Stimulated activated CD4-positive, alpha-beta T cell treated with anti-CD3 and anti-CD28 coated beads, Interleukin-4, amount 100 ng/mL, for 48 hours (primary cell): ENCODE data around the gene KHSRP.
A peak's percentile ranks its signal among the peaks of the same experiment; 100 is the strongest.

Source experiments
- DNase-seq, 2 donors: peaks; one replicate each; pipeline ENCODE4 v3.0.0-alpha.2; 2020; ENCODE audit warnings: low read depth in 2 of 2

The KHSRP gene

DNA sequence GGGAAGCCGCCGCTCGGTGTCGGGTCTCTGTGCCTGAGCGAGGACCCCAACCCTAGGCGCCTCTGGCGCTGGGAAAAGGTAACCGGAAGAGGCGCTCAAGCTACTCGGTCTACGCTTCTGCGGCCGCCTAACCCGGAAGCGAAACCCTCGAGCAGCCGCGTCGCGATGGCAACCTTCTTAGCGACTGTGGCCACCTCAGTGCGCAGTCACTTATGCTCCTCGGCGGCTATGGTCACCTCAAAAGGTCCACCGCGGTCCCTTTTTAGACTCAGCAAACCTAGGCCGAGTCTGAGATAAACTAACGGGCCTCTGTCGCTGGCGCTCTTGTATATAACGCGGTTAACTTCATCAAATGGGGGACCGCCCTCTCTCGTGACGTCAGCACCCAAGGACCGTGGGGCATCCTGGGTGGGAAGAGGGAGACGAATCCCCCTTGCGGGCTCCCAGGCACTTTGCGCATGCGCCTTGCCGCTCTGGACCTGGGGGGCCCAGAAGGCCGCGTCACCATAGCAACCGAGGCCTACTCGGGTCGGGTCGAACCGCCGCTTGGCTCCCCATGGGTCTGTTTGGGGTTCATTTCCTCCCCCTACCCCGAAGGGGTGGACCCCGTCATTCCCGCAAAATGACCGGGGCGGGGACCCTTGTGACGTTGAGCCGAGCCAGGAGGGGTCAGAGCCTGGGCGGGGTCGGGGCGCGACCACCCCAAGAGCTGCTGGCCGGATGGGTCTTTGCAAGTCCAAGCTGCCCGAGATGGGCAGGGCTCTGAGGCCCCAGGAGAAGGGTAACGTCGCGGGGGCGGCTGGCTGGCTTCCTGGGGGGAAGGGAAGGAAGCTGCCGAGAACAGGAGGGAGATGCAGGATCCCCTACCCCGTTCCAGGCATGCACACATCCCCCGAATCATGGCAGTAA is 31.3 kb downstream of the KHSRP start, which contains the start of gene GTF2F1:
GTF2F1 (minus strand) TSS at position 91 of the 909 bp plus-strand sequence. CDS start 169 bp downstream, outside the sequence.
- peak; percentile 91 to 92 for DNase-seq

DNA sequence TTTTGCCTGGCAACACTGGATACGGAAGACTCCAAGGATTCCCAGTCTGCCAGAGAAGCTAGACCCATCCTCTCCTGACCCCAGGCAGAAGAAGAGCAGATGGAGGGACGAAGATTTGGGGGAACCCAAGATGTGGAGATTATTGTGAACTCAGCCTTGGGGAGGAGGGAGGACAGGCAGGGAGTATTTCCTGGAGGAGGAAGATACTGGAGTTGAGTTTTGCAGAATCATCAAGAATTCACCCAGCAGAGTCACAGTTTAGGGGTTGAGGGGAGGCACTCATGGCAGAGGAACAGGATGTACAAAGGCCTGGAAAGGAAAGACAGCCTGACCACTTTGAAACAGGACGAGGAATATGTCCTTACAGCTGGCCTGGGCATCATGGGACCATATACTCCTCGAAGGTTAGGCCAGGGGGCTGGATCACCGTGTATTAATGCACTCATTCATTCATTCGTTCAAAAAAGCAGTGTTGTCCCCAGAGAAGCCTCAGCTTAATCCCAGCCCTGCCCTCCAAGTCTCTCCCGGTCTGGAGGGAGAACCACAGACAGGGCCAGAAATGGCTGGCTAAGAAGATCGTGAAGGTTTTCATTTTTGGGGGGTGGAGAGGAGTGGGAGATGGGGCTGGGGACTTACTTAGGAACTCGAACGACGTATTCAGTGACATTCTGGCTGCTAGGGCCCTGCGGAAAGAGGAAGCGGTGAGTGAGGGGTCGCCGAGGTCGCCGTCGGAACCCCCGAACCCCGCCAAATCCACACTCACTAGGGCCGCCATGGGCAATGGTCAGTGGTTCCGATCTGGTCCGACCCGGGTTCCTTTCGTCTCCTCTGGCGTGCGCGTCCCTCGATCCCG is 32.2 kb downstream of the KHSRP start:
- DNase-seq: no peak

DNA sequence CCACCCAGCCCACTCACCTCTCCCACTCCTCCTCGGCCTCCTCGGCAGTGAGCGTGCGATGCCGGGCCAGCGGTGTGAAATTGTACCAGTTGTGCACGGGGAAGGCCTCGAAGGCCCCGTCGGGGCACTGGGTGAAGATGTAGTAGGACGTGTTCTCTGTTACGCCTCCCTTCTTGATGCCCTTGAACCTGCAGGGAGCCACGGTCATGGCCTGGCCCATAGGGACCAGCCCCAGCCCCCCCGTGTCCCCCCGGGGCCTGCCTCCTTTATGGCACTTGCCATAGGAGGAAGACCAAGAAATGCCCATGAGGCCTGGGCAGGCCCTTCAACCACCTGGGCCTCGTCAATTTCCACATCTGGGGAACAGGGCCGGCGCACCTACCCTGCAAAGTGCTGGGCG is 37.2 kb downstream of the KHSRP start:
- DNase-seq: no peak

DNA sequence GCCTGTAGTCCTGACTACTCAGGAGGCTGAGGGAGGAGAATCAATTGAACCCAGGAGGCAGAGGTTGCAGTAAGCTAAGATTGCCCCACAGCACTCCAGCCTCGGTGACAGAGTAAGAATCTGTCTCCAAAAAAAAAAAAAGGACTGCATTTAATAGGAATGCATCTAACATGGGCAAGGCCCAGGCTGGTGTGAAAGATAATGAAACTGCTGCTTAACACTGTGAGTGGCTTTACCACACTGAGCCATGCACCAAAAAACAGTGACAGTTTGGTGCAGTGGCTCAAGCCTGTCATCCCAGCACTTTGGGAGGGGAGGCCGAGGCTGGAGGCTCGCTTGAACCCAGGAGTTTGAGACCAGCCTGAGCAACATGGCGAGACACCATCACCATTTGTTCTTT is 40.2 kb downstream of the KHSRP start:
- DNase-seq: no peak

DNA sequence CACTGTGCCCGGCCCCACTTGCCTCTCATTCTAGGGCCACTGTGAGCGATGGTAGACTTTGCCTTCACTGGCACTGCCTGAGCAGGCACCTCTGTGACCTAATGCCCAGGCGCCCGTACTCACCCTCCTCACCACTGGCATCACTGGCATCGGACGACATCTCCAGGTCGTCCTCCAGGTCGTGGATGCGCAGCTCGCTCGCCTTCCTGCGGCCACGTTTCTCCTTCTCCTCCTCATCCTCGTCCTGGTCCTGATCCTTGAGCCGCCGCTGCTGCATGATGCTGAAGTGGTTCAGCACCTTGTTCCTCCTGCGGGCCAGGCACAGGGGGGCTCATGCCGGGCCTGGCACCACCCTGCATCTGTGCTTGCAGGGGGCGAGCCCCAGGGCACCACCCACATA is 41.4 kb downstream of the KHSRP start:
- no peak for DNase-seq

DNA sequence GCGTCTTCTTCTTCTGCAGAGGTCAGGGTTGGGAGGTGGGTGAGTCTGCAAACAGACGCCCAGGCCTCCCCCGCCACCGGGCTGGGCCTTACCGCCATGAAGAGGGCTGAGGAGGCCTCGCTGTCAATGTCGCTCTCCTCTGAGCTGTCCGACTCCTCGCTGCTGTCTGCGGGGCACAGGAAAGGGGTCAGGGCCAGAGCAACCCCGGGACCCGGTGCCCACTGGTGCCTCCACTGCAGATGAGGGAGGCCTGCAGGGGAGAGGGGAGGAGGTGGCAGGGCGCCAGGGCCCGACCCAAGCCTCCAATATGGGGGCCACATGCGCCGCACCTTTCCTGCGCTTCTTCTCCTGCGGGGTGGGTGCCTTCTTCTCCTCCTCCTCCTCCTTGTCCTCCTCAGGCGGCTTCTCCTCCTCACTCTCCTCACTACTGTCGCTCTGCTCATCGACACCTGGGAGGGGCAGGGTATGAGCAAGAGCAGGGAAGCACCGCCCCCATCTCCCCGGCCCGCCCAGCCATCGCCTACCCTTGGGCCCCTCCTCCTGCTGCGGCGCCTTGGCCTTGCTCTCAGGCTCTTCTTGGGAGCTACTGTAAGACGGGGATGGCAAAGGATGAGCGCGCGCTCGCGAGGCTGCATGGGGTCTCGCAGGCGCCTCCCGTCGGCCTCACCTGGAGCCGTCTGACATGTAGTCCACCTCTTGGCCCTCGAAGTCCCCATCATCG is 43.4 kb downstream of the KHSRP start:
- no peak for DNase-seq

DNA sequence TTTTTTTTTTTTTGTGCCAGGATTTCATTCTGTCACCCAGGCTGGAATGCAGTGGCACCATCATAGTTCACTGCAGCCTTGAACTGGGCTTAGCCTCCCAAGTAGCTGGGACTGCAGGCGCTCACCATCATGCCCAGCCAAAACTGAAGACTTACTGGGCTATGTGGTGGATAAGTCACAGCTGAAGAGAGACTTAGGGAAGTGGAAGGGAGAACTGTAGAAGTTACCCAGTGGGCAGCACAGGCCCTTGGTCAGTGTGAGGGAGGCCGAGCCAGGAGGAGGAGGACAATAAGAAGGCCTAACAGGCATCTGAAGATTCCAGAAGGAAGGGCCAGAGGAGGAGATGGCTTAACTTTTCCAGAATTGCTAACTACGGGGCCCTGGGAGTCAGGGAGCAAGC is 44.9 kb downstream of the KHSRP start:
- no peak for DNase-seq

DNA sequence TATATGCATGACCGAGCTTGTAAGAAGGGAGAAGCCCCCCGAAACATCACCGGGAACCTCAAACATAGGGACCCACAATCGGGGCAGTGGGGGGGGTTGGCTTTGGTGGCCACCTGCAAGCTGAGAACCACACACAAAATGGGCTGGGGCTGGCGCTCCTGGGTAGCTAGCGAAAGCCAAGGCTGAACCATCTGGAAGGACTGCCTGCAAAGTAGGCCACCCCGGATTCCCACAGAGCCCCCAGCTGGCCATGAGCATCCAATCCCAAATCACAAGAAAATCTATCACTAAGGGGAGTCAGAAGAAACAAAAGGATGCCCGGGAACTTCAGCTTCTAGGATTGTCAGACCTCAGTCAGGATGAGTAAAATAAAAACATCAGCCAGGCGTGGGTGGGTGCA is 46.1 kb downstream of the KHSRP start:
- DNase-seq: no peak

DNA sequence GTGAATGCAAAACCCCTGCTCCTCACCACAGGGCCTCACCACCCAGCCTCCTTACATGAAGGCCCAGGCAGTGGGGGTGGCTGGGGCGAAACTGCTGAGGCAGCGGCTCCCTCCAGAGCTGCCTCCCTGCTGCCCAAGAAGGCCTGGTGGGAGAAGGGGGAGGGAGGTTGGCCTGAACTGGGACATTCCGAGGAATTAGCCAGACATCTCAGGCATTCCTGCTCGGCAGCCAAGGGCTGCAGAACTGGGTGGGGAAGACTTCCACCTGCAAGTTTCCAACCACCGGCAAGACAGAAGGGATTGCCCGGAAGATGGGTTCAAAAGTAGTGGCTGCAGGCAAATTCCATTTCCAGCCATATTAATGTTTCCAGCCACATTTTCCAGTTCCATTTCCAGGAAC is 46.6 kb downstream of the KHSRP start:
- DNase-seq: no peak

DNA sequence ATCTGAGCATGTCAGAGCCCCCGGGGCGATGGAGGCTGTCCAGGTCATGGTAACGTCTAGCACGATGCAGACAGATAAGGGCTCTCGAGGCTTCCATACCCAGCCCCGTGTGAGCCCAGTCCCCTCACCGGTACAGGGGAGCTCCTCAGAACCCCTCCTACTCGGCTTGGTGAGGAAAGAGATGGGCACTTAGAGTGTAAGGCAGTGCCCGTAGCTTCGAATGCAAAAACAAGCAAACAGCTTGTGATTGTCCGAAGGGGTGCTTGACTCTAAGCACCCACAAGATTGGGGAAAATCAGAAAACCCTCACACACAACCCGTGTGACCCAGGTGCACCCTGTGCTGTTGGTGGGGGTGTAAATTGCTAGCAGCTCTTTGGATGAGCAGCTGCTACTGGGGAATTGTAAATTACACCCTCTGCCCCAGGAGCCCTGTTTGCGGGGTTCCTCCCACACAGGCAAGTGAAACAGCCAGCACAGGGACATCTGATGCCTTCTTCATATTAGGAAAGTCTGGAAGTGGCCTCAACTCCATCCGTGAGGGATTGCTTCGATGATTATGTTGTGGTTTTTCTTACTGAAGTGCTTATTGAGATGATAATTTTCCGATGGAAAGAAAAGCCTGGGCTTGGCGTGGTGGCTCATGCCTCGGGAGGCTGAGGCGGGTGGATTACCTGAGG is 48.0 kb downstream of the KHSRP start:
- no peak for DNase-seq

DNA sequence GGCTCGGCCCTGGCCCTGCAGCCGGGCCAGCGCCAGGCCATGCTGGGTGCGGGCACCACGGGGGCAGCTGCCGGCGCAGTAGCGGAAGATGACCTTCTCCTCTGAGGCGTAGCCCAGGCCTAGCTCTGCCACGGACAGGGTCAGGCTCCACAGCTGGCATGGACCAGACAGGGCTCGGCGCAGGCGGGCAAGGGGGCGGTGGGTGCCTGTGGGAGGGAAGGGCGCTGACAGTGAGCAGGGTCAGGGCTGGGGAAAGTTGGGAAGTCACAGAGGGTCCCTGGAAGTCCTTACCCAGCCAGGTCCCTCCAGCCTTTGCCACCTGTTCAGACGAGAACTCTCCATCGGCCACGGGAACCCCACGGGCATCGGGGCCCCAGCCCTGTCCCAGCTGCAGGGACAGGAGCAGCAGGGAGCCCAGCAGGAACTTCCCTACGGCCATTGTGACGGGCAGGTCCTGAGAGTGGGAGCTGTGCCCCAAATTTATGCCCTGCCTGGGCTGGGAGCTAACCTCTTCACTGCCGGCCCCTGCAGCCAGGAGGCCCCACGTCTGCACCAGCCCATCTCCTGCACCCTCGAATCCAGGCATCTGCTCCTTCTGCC is 49.1 kb downstream of the KHSRP start, which contains the start of gene PSPN:
PSPN (minus strand) TSS at position 523 of the 600 bp plus-strand sequence; CDS start at position 439, 84 bp downstream.
- DNase-seq: no peak

DNA sequence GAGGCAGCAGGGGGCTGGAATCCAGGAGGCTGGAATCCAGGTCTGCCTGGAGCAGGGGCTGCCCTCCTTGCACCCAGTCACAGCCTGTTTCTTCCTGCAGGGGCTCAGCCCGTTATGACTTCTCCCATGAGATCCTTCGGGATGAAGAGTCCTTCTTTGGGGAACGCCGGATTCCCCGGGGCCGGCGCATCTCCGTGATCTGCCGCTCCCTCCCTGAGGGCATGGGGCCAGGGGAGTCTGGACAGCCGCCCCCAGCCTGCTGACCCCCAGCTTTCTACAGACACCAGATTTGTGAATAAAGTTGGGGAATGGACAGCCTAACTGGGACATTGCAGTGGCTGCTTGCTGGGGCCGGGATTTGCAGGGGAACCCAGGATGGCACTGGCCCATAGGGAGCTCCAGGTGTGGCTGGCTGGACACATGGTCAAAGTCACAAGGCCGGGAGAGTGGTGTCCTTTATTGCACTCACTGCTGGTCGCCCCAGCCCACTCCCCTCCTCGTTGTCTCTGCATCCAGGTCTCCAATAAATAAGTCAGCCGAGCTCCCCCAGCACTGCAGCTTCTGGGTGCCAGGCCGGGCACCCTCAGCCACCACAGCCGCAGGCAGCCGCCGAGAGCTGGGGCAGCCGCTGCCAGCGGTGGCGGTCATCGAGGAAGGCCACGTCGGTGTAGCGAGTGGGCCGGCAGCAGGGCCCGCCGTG is 49.8 kb downstream of the KHSRP start:
- no peak for DNase-seq

DNA sequence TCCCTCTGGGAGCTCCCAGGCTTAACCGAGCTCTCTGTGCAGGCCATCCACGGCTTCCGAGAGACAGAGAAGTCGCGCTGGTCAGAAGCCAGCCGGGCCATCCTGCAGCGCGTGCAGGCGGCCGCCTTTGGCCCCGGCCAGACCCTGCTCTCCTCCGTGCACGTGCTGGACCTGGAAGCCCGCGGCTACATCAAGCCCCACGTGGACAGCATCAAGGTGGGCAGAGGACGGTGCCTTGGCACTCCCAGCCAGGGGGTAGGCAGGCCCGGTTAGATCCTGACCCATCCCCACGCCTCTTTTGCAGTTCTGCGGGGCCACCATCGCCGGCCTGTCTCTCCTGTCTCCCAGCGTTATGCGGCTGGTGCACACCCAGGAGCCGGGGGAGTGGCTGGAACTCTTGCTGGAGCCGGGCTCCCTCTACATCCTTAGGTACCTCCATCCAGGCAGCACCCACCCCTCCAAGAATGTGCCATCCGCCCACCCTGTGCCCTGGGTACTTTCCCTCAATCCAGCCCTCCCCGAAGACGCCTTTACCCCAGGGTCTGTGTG is 50.4 kb downstream of the KHSRP start:
- no peak for DNase-seq

DNA sequence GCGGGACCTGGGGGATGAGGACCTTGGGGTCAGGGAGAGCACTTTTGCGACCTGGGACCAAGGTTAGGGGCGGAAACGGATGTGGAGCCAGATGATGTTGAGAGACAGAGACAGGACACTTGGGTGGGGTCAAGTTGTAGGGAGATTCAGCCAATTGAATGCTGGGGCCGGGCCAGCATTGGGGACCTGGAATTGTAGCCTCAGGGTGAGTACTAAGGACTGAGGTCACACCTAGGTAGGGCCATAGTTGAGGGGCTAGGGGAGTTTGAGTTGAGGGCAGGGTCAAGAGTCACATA is 50.9 kb downstream of the KHSRP start:
- DNase-seq: no peak

DNA sequence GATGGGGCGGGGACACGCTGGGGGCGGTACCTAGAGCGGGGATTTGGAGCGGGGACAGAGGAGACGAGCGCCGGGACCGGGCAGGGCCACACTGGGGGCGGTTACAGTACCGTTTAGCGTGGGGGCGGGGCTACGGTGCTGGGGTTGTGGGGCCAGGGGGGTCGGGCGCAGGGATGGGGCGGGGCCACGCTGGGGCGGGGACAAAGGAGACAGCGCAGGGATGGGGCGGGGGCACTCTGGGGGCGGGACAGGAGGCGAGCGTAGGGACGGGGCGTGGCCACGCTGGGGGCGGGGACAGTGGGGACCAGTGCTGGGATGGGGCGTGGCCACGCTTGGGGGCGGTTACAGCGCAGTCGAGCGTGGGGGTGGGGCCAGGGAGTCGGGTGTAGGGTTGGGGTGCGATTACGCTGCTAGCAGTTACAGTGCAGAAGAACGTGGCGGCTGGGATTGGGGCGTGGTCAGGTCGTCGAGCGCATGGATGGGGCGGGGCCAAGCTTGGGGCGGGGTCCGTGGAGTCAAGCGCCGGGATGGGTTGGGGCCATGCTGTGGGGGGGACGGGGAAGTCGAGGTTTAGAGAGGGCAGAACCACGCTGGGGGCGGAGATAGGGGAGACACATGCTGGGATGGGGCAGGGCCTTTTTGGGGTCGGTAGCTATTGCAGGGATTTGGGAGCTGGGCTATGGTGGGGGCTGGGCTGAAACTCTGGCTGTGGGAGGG is 51.4 kb downstream of the KHSRP start:
- peak; percentile 99 for DNase-seq

DNA sequence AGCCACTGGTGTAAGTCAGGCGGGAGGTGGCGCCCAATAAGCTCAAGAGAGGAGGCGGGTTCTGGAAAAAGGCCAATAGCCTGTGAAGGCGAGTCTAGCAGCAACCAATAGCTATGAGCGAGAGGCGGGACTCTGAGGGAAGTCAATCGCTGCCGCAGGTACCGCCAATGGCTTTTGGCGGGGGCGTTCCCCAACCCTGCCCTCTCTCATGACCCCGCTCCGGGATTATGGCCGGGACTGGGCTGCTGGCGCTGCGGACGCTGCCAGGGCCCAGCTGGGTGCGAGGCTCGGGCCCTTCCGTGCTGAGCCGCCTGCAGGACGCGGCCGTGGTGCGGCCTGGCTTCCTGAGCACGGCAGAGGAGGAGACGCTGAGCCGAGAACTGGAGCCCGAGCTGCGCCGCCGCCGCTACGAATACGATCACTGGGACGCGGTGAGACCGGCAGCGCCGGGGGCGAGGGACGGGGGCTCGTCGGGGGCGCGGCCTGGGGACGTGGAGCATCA is 52.0 kb downstream of the KHSRP start, which contains the start of gene ALKBH7:
ALKBH7 (plus strand) TSS at position 201 of the 502 bp plus-strand sequence; CDS start at position 228, 27 bp downstream.
- peak; percentile 88 to 96 for DNase-seq

DNA sequence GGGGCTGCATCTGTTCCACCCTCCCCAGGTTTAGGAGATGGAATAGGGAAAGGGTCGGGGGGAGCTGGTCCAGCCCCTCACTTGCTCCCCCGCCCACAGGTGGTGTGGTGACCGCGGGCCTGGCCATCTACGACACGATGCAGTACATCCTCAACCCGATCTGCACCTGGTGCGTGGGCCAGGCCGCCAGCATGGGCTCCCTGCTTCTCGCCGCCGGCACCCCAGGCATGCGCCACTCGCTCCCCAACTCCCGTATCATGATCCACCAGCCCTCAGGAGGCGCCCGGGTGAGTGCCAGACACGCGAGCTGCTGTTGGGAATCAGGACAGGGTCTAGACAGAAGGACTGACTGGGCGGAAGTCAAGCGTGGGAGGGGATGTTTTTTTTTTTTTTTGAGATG is 60.3 kb downstream of the KHSRP start:
- no peak for DNase-seq
